SK-N-SH (cell line): Measurements from ENCODE around the gene LIX1.

Experiments used
- CTCF ChIP-seq: fragments of 200-600 bp; sonication (generic); IDR thresholded peaks from 2 replicates; pipeline ENCODE4 v1.6.1; 2017; ENCODE audit warnings: antibody characterized with exemption, mild to moderate bottlenecking, moderate library complexity
- EP300 ChIP-seq, 2 experiments: IDR thresholded peaks; 2 replicates each; pipeline versions ENCODE4 v1.4.0 to v1.6.1; 2012; ENCODE audit warnings: borderline replicate concordance in 1 of 2, low read depth in 1 of 2, low read length in 1 of 2
- FOXM1 ChIP-seq: IDR thresholded peaks from 2 replicates; pipeline ENCODE4 v1.4.0; 2012; ENCODE audit warnings: low read depth, mild to moderate bottlenecking
- NFIC ChIP-seq: IDR thresholded peaks from 2 replicates; pipeline ENCODE4 v1.4.0; 2012; ENCODE audit warnings: borderline replicate concordance
- POLR2AphosphoS5 ChIP-seq: IDR thresholded peaks from 2 replicates; pipeline ENCODE4 v1.6.1; 2012; ENCODE audit warnings: low read depth, low read length
- RAD21 ChIP-seq: IDR thresholded peaks from 2 replicates; pipeline ENCODE4 v1.6.1; 2012; ENCODE audit warnings: mild to moderate bottlenecking, low read length
- REST ChIP-seq: IDR thresholded peaks from 2 replicates; pipeline ENCODE4 v1.6.1; 2012; ENCODE audit warnings: mild to moderate bottlenecking, low read depth, low read length, moderate library complexity
- RFX5 ChIP-seq: IDR thresholded peaks from 2 replicates; pipeline ENCODE4 v1.6.1; 2012; ENCODE audit warnings: mild to moderate bottlenecking, improper control_type of control experiment, low read length
- SIN3A ChIP-seq: IDR thresholded peaks from 2 replicates; pipeline ENCODE4 v1.6.1; 2012; ENCODE audit warnings: low read depth, mild to moderate bottlenecking, low read length, moderate library complexity, borderline replicate concordance

GRCh38 chr5:97181856-97182545 lies 39.6 kb upstream of the LIX1 start:
- TF ChIP-seq SIN3A (no peak), EP300 (IDR thresholded peaks at IDR 0.05; ENCODE audit: borderline replicate concordance in 1 of 2, low read depth in 1 of 2, low read length in 1 of 2) (no peak), NFIC (no peak), CTCF (no peak), RFX5 (no peak), RAD21 (no peak), POLR2AphosphoS5 (no peak), REST (no peak), FOXM1 (no peak)
